A673 (cell line): ENCODE results near the gene HJV.

Experiments
- EZH2 ChIP-seq: fragments of 200-600 bp; sonication (generic); IDR thresholded peaks from 2 replicates; pipeline ENCODE4 v1.6.1; 2017; ENCODE audit warnings: borderline replicate concordance, low read depth, mild to moderate bottlenecking, mixed read lengths, antibody characterized with exemption, low read length; ENCODE audit not compliant: poor library complexity, severe bottlenecking
- TF ChIP-seq, protein P1 (sequence below): fragments of 300-800, 200-600 bp; sonication (generic); conservative IDR thresholded peaks from 2 replicates; pipeline ENCODE4 v1.5.1; 2017; ENCODE audit warnings: low read depth, mild to moderate bottlenecking, antibody characterized with exemption, low read length, moderate library complexity, mixed read lengths

DNA sequence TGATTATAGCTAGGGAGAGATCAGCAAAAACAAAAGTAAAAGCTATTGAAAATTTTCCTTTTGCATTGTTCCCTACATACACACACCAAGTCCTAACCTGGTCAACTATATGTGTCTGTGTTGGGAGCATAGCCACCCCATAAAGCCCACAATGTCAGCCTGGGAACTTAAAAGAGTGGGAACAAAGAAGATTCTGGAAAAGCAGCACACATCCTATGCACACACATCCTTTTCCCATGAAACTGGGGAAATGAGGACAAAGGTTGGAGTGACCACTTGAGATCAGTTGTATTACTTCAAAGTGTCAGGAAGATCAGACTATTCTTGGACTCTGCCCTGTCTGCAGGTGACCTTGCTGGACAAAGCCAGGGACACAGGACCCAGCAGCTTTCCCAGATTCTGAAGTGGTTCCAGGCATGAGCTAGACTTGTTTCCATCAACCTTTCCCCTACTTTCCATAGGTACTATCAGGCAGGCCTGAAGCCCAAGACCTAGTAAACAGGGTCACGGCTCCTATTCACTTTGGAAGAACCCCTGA, 41.0 kb downstream of the HJV start:
- TF ChIP-seq, protein P1, sequence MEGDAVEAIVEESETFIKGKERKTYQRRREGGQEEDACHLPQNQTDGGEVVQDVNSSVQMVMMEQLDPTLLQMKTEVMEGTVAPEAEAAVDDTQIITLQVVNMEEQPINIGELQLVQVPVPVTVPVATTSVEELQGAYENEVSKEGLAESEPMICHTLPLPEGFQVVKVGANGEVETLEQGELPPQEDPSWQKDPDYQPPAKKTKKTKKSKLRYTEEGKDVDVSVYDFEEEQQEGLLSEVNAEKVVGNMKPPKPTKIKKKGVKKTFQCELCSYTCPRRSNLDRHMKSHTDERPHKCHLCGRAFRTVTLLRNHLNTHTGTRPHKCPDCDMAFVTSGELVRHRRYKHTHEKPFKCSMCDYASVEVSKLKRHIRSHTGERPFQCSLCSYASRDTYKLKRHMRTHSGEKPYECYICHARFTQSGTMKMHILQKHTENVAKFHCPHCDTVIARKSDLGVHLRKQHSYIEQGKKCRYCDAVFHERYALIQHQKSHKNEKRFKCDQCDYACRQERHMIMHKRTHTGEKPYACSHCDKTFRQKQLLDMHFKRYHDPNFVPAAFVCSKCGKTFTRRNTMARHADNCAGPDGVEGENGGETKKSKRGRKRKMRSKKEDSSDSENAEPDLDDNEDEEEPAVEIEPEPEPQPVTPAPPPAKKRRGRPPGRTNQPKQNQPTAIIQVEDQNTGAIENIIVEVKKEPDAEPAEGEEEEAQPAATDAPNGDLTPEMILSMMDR = no peak
- no peak for TF ChIP-seq EZH2
